A549 (cell line): ENCODE measurements around the gene HOXB3. TPM values are rescaled to one million over a fixed set of nuclear protein-coding genes. Genes with fewer than 3 reads are reported as not detected.
A peak's percentile ranks its signal among the peaks of the same experiment; 100 is the strongest.

Experiments used
- ATAC-seq, 2 experiments: fragments of 200-7000 bp in 1 of 2; fragments of >200 bp in 1 of 2; cut with Nextera tagmentation in 1 of 2; cut with Tn5 transposase in 1 of 2; 3 replicates each; pipeline versions ENCODE4 v1.8.0 to v1.9.1; 2018 to 2020; ENCODE audit warnings: mild to moderate bottlenecking in 1 of 2, moderate library complexity in 1 of 2
- CTCF ChIA-PET: fragments of 300-600 bp; sonication (Branson Sonifier 250); formaldehyde crosslinking; extraction: SDS; loops from one replicate; lab custom pipeline; 2021; ENCODE audit warnings: antibody characterized with exemption, inconsistent platforms; lab: Yijun Ruan, JAX
- POLR2A ChIA-PET: fragments of 350-600 bp; formaldehyde crosslinking; extraction: SDS; loops from one replicate; lab custom pipeline; 2021; ENCODE audit warnings: antibody characterized with exemption, inconsistent platforms; lab: Yijun Ruan, JAX
- DNase-seq, 2 experiments: peaks; one replicate each; pipeline versions ENCODE4 v3.0.0 to v3.0.0-alpha.2; 2011 to 2016; ENCODE audit warnings: low read depth in 1 of 2, low spot score in 1 of 2
- FAIRE-seq: peaks from 2 replicates; lab custom pipeline; 2011; peaks lifted over from hg19 to GRCh38; lab: Jason Lieb, UNC
- H3K27ac ChIP-seq, 2 experiments: fragments of >200 bp; sonication (Bioruptor Twin); formaldehyde crosslinking; 3 replicates each; pipeline ENCODE4 v1.5.1; 2016 to 2017
- H3K4me1 ChIP-seq: fragments of >200 bp; sonication (Bioruptor Twin); formaldehyde crosslinking; 3 replicates; pipeline ENCODE4 v1.6.1; 2016
- H3K4me2 ChIP-seq: fragments of >200 bp; sonication (Bioruptor Twin); formaldehyde crosslinking; 3 replicates; pipeline ENCODE4 v1.6.1; 2016
- H3K4me3 ChIP-seq: fragments of >200 bp; sonication (Bioruptor Twin); formaldehyde crosslinking; 3 replicates; pipeline ENCODE4 v1.5.1; 2016
- H3K9me3 ChIP-seq: fragments of >200 bp; sonication (Bioruptor Twin); formaldehyde crosslinking; 3 replicates; pipeline ENCODE4 v1.6.1; 2016
- CBX8 ChIP-seq: fragments of 200-600 bp; sonication (generic); IDR thresholded peaks from 2 replicates; pipeline ENCODE4 v1.6.1; 2016
- CEBPB ChIP-seq, 2 experiments: fragments of >200 bp in 1 of 2; sonication (Bioruptor Twin) in 1 of 2; formaldehyde crosslinking in 1 of 2; IDR thresholded peaks; 2 replicates each; pipeline ENCODE4 v1.6.1; 2012 to 2016
- CHD4 ChIP-seq: fragments of 200-600 bp; sonication (generic); IDR thresholded peaks from 2 replicates; pipeline ENCODE4 v1.6.1; 2016; ENCODE audit warnings: antibody characterized with exemption, mild to moderate bottlenecking, borderline replicate concordance
- ELK1 ChIP-seq: fragments of 150-350 bp; IDR thresholded peaks from 2 replicates; pipeline ENCODE4 v1.6.1; 2014; ENCODE audit warnings: low read depth, mild to moderate bottlenecking, low read length
- FOSB ChIP-seq: fragments of 250-450 bp; sonication (Bioruptor Pico); IDR thresholded peaks from 2 replicates; pipeline ENCODE4 v1.5.0; 2020; ENCODE audit warnings: mild to moderate bottlenecking, moderate library complexity
- HDAC2 ChIP-seq: fragments of 200-600 bp; sonication (generic); IDR thresholded peaks from 2 replicates; pipeline ENCODE4 v1.6.1; 2016
- KDM5A ChIP-seq: fragments of 200-600 bp; sonication (generic); IDR thresholded peaks from 2 replicates; pipeline ENCODE4 v1.6.1; 2016; ENCODE audit warnings: antibody characterized with exemption, mild to moderate bottlenecking
- NFE2L2 ChIP-seq: fragments of 150-350 bp; conservative IDR thresholded peaks from 2 replicates; pipeline ENCODE4 v1.6.1; 2014; ENCODE audit warnings: low read length
- NR3C1 ChIP-seq: fragments of >200 bp; sonication (Bioruptor Twin); formaldehyde crosslinking; IDR thresholded peaks from 3 replicates; pipeline ENCODE4 v1.6.1; 2017
- PHF8 ChIP-seq: fragments of 200-600 bp; sonication (generic); IDR thresholded peaks from 2 replicates; pipeline ENCODE4 v1.6.1; 2016; ENCODE audit warnings: low read depth, mild to moderate bottlenecking, antibody characterized with exemption, moderate library complexity, borderline replicate concordance
- RARB ChIP-seq: fragments of 250-450 bp; sonication (Bioruptor Pico); IDR thresholded peaks from 2 replicates; pipeline ENCODE4 v1.8.0; 2021; ENCODE audit warnings: mild to moderate bottlenecking, moderate library complexity
- SMC3 ChIP-seq: fragments of >200 bp; sonication (Bioruptor Twin); formaldehyde crosslinking; IDR thresholded peaks from 3 replicates; pipeline ENCODE4 v1.6.1; 2018; ENCODE audit warnings: inconsistent platforms
- TFCP2L1 ChIP-seq: fragments of 250-450 bp; sonication (Bioruptor Pico); IDR thresholded peaks from 2 replicates; pipeline ENCODE4 v1.5.0; 2021; ENCODE audit warnings: mild to moderate bottlenecking
- TP53 ChIP-seq: fragments of 250-450 bp; sonication (Bioruptor Pico); IDR thresholded peaks from 2 replicates; pipeline ENCODE4 v1.5.0; 2021; ENCODE audit warnings: mild to moderate bottlenecking, moderate library complexity
- ZFP36 ChIP-seq: fragments of 450-650 bp; IDR thresholded peaks from 2 replicates; pipeline ENCODE4 v1.6.1; 2014; ENCODE audit warnings: borderline replicate concordance; ENCODE audit not compliant: partially characterized antibody
- ZSCAN20 ChIP-seq: fragments of 250-450 bp; sonication (Bioruptor Pico); IDR thresholded peaks from 2 replicates; pipeline ENCODE4 v1.8.0; 2022; ENCODE audit warnings: mild to moderate bottlenecking, moderate library complexity
- WGBS: methylation state at CpG from one replicate; pipeline ENCODE4 v1.1.6; 2017; ENCODE audit errors: missing lambda C conversion rate; 5-methylcytosine and 5-hydroxymethylcytosine counted together
- polyA plus RNA-seq, 4 experiments: library from polyadenylated mRNA; depleted of rRNA in 3 of 4; stranded (reverse); fragments of >200 nt; fragmentation: RNase III in 1 of 4; extraction: RNeasy Plus Mini Kit Qiagen cat#74134 plus additional on column Dnase treatment in 1 of 4; gene quantifications; 2 replicates in 3 of 4; 3 replicates in 1 of 4; pipeline ENCODE4 v1.2.3, GENCODE V29; 2011 to 2017
- TF ChIP-seq, protein P1 (sequence below): fragments of 200-600 bp; sonication (generic); IDR thresholded peaks from 2 replicates; pipeline ENCODE4 v1.6.1; 2016; ENCODE audit warnings: antibody characterized with exemption, mild to moderate bottlenecking, moderate library complexity
- TF ChIP-seq, protein P2 (sequence below): fragments of 250-450 bp; sonication (Bioruptor Pico); IDR thresholded peaks from 2 replicates; pipeline ENCODE4 v1.5.0; 2020; ENCODE audit warnings: low read depth, mild to moderate bottlenecking, moderate library complexity

HOXB3 gene
- polyA plus RNA-seq, 2 of the 4 experiments (the other 2 are of a cell fraction) = 8.6 to 17.0 TPM

GRCh38 chr17:48579471-48579759 is 10.6 kb downstream of the HOXB3 start (continued):
- TF ChIP-seq CBX8 = no peak

GRCh38 chr17:48578616-48579470 is 11.2 kb downstream of the HOXB3 start:
- POLR2A ChIA-PET = no interaction called here
- no peak for FAIRE-seq
- Histone ChIP-seq H3K4me3 (no peak overlapping the region), H3K27ac (no peak overlapping the region), H3K4me2 (no peak overlapping the region), H3K9me3 (no peaks in the 10 kb centered on the region), H3K4me1 (peaks cover 16% of the 10 kb centered on the region)
- WGBS = 91% methylated on average over 43 of the region's 43 CpGs
- no peak for DNase-seq
- TF ChIP-seq RARB = no peak
- CTCF ChIA-PET = interaction anchor here (1.0 kb wide), 1 partner anchor 226 kb away, joined by 3 read pairs; no protein-coding TSS in a partner anchor
- no peak for ATAC-seq

GRCh38 chr17:48577946-48578615 is 12.0 kb downstream of the HOXB3 start, which contains the start of gene HOXB4:
TSS of gene HOXB4 (minus strand) at chr17:48578350. CDS start at chr17:48578319, 31 bp downstream.
- no peaks in the 10 kb centered on the region for H3K9me3 ChIP-seq
- DNase-seq (no peak), FAIRE-seq (no peak), ATAC-seq (no peak)
- ChIA-PET POLR2A (no interaction called here), CTCF (interaction anchor here (1.0 kb wide), 1 partner anchor 225 kb away, joined by 3 read pairs; no protein-coding TSS in a partner anchor)
- H3K4me2 ChIP-seq = peak within 1 kb of the TSS; percentile 36
- H3K4me3 ChIP-seq = no peak within 1 kb of the TSS
- 95% methylated on average over 43 of the region's 58 CpGs for WGBS
- H3K27ac ChIP-seq = peak within 1 kb of the TSS in 1 of 2 experiments; percentile 31; a peak in 2 of 6 replicates
- no peak for TF ChIP-seq ZSCAN20 (CRISPR knock-in tag)
- H3K4me1 ChIP-seq = peaks cover 16% of the 10 kb centered on the region

DNA sequence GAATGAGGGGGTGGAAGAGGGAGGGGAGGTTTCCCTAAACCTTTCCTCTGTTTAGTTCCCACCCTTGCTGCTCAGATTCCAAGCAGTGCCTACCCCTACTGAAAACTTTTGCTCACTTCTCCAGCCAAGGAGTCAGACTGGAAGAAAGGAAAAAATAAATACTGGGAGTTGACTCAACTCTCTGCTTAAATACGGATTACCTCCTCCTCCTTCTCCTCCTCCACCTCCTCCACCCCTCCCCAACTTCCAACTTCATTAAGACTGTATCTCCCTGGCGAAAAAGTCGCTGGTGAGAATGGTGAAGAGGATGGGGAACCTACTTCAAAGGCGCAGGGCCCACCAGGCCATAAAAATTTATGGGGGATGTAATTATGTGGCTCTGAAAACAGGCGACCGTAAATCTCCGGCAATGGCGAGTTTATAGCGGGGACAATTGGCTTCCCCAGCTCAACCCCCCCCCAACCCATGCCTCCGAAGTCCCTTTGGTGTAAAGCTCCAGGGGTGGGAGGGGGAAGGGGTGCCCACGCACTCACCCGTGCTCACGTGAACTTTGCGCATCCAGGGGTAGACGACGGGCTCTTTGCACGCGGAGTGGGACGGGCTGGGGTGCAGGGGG is 12.6 kb downstream of the HOXB3 start:
- no peak for TF ChIP-seq FOSB
- no peak for TF ChIP-seq ELK1
- no peak for TF ChIP-seq TP53 (CRISPR knock-in tag)
- no peak for TF ChIP-seq CEBPB (IDR thresholded peaks at IDR 0.05)
- no peak for TF ChIP-seq KDM5A
- ChIA-PET POLR2A (no interaction called here), CTCF (no interaction called here)
- peaks cover 16% of the 10 kb centered on the region for H3K4me1 ChIP-seq
- H3K27ac ChIP-seq = peak overlapping the region in 1 of 2 experiments; percentile 31; a peak in 2 of 6 replicates
- ATAC-seq (no peak), DNase-seq (no peak), FAIRE-seq (no peak)
- 90% methylated on average over 19 of the region's 19 CpGs for WGBS
- no peaks in the 10 kb centered on the region for H3K9me3 ChIP-seq
- peak overlapping the region; percentile 36 for H3K4me2 ChIP-seq
- H3K4me3 ChIP-seq = no peak overlapping the region

GRCh38 chr17:48576479-48577309 is 13.3 kb downstream of the HOXB3 start:
- Histone ChIP-seq H3K9me3 (no peaks in the 10 kb centered on the region), H3K4me1 (peaks cover 16% of the 10 kb centered on the region), H3K4me3 (peak overlapping the region; percentile 2; the same call in 1 of the 3 replicates), H3K4me2 (peak overlapping the region; percentile 36), H3K27ac (peak overlapping the region in 1 of 2 experiments; percentile 40; a peak in 2 of 6 replicates)
- DNase-seq (no peak), ATAC-seq (peak in 1 of 2 experiments; percentile 28; a peak in 2 of 6 replicates), FAIRE-seq (no peak)
- CTCF ChIA-PET = interaction anchor here (1.0 to 1.3 kb wide), 4 partner anchors 9 to 241 kb away, joined by 3 to 4 read pairs (median 3); no protein-coding TSS in a partner anchor
- 77% methylated on average over 36 of the region's 43 CpGs for WGBS
- POLR2A ChIA-PET = no interaction called here
- TF ChIP-seq, protein P1, sequence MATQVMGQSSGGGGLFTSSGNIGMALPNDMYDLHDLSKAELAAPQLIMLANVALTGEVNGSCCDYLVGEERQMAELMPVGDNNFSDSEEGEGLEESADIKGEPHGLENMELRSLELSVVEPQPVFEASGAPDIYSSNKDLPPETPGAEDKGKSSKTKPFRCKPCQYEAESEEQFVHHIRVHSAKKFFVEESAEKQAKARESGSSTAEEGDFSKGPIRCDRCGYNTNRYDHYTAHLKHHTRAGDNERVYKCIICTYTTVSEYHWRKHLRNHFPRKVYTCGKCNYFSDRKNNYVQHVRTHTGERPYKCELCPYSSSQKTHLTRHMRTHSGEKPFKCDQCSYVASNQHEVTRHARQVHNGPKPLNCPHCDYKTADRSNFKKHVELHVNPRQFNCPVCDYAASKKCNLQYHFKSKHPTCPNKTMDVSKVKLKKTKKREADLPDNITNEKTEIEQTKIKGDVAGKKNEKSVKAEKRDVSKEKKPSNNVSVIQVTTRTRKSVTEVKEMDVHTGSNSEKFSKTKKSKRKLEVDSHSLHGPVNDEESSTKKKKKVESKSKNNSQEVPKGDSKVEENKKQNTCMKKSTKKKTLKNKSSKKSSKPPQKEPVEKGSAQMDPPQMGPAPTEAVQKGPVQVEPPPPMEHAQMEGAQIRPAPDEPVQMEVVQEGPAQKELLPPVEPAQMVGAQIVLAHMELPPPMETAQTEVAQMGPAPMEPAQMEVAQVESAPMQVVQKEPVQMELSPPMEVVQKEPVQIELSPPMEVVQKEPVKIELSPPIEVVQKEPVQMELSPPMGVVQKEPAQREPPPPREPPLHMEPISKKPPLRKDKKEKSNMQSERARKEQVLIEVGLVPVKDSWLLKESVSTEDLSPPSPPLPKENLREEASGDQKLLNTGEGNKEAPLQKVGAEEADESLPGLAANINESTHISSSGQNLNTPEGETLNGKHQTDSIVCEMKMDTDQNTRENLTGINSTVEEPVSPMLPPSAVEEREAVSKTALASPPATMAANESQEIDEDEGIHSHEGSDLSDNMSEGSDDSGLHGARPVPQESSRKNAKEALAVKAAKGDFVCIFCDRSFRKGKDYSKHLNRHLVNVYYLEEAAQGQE = no peak
- TF ChIP-seq NFE2L2 (no peak), TP53 (CRISPR knock-in tag) (no peak), HDAC2 (no peak), ZFP36 (no peak), NR3C1 (no peak), SMC3 (no peak), CHD4 (no peak), TFCP2L1 (CRISPR knock-in tag) (no peak), PHF8 (no peak)
- TF ChIP-seq, protein P2, sequence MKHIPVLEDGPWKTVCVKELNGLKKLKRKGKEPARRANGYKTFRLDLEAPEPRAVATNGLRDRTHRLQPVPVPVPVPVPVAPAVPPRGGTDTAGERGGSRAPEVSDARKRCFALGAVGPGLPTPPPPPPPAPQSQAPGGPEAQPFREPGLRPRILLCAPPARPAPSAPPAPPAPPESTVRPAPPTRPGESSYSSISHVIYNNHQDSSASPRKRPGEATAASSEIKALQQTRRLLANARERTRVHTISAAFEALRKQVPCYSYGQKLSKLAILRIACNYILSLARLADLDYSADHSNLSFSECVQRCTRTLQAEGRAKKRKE (CRISPR knock-in tag) = no peak
